GM19452 (cell line): Measurements from ENCODE around the gene S100P.
"Not testable (repeated sequence)": the region's sequence is repeated elsewhere in the genome, so short reads cannot be mapped to it uniquely, and the experiment has no call there.

Source experiments
- ATAC-seq: cut with Tn5 transposase; IDR thresholded peaks from one replicate; pipeline ENCODE4 v1.9.1; 2021; ENCODE audit not compliant: unreplicated experiment

Gene S100P

GRCh38 chr4:6693231-6694176 lies at the start of gene S100P:
S100P (plus strand) TSS chr4:6693878; CDS start chr4:6693933, 55 bp downstream.
- ATAC-seq = no peak

- ATAC-seq = no peak
Measured at GRCh38 chr4:6644792-6645530, 48.7 kb upstream of the S100P start.

GRCh38 chr4:6647169-6647568 lies 46.5 kb upstream of the S100P start:
- no peak for ATAC-seq

DNA sequence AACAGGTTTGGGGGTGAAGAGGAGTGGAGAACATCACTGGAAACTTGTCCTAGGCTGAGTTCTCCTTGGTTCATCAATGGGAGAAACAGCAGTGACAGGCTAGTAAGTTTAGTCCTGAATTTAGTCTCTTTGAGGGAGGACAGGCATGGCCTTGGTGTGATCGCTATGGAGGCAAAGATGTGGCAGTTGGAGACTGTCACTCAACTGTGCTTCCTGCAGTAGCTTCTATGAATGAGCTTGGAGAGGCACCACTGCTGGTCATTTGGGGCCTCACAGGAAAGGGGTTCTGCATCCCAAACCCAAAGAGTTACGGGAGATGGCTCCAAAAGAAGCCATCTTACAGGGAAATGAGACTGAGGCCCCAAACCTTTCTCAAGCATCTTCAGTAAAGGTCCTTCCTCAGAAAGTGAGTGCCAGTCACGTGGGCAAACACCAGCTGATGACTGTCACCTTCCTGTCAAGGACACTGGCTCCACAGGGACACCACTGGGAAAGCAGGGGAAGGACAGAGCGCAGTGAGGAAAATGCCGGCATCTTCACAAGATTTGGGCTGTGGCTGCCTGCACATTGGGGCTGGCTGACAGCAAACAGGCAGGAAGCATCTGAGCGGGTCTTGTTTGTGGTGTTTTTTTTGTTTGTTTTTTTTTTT lies 46.0 kb upstream of the S100P start:
- no peak for ATAC-seq

GRCh38 chr4:6649216-6649615 lies 44.5 kb upstream of the S100P start:
- no peak for ATAC-seq

DNA sequence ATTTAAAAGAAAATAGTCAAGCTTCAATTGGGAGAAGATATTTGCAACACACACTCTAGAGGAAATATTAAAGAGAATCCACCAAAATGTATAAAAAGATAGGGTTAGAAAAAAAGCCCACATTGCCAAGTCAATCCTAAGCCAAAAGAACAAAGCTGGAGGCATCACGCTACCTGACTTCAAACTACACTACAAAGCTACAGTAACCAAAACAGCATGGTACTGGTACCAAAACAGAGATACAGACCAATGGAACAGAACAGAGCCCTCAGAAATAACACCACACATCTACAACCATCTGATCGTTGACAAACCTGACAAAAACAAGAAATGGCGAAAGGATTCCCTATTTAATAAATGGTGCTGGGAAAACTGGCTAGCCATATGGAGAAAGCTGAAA lies 39.5 kb upstream of the S100P start:
- not testable (repeated sequence) for ATAC-seq

GRCh38 chr4:6655291-6655690 lies 38.4 kb upstream of the S100P start:
- not testable (repeated sequence) for ATAC-seq

DNA sequence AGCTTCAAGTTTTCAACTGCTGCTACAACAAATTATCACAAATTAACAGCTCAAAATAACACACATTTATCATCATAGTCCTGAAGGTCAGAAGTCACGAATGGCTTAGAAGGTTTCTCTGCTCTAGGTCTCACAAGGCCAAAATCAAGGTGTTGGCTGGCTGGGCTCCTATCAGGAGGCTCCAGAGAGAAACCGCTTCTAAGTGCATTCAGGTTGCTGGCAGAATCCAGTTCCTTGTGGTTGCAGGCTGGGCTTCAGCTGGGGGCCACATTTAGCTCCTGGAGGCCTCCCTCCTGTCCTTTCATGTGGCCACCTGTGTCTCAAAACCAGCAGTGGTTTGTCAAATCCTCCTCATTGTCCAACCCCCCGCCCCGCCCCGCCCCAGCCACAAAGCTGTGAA lies 37.8 kb upstream of the S100P start:
- no peak for ATAC-seq

DNA sequence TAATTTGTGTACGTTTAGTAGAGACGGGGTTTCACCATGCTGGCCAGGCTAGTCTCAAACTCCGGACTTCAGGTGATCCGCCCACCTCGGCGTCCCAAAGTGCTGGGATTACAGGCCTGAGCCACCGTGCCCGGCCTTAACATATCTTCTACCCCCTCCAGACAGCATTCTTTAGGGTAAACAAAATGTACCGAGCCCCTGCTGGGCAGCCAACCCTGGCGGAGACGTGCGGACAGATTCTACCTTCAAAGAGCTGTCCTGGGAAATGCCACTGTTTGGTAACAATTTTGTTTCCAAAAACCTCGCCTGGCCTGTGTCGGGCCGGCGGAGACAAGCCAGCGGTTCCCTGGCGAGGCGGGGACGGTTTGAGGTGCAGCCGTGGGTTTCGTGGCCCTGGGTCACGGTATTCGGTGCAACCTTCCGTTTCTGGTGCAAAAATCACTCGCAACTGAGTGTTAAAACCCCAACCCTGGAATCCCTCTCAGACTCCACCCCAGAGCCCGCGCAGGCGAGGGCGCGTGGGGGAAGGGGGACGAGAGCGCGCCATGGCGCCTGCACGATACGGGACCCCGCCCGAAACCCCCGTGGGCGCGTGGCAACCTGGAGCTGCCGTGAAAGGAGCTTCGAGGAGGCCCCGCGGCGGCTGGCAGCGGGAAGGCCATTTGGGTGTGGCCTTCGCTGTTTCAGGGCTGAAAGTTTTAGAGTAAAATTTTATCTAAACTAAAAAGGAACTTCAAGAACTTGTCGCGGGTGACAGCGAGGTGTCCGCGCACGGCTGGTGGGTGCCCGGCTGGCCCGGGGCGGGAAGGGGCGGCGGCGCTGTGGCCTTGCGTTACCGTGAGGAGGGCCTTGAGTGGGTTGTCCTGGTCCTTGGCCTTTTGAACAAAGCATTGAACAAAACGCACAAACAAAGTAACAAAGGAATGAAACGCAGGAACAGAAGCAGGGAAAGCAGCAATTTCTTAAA lies 36.2 kb upstream of the S100P start:
- ATAC-seq = no peak

- ATAC-seq = no peak
Measured at GRCh38 chr4:6658209-6658595, 35.5 kb upstream of the S100P start.

GRCh38 chr4:6658597-6659075 lies 35.0 kb upstream of the S100P start:
- ATAC-seq = no peak

DNA sequence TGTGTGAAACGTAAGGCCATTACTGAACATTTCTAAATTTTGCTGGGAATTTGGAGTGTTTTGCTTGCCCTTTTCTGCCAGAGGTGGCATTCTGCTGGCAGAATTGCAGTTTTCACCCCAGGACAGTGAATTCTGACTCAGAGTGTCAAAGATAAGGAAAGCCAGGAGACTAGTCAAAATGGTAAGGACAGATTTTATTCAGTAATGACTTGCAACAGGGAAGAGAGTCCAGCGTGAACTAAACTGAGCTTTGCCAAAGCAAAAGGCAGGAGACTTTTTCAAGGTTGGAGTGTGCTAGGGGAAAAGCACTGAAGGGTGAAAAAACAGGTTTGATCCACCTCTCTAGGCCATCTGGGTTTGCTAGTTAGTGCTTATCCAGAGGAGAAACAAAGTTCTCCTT lies 33.8 kb upstream of the S100P start:
- no peak for ATAC-seq

GRCh38 chr4:6660430-6660829 lies 33.2 kb upstream of the S100P start:
- no peak for ATAC-seq

DNA sequence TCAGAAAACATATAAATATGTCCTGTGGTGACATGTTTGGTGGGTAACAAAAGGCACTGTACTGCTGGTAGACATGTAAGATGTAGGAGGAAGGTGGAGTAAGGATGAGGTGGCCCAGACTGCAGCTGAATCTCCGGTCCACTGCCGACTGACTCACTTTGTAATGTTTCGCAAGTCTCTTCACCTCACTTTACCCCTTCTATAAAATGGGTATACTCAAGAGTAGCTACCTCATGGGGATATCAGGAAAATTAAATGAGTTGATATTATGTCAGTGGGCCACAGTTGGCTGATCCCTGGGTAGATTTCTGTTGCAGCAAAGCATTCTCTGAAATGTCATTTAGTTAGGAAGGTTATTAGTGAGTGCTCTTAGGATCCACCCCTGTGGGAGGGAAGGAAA lies 31.1 kb upstream of the S100P start:
- no peak for ATAC-seq

DNA sequence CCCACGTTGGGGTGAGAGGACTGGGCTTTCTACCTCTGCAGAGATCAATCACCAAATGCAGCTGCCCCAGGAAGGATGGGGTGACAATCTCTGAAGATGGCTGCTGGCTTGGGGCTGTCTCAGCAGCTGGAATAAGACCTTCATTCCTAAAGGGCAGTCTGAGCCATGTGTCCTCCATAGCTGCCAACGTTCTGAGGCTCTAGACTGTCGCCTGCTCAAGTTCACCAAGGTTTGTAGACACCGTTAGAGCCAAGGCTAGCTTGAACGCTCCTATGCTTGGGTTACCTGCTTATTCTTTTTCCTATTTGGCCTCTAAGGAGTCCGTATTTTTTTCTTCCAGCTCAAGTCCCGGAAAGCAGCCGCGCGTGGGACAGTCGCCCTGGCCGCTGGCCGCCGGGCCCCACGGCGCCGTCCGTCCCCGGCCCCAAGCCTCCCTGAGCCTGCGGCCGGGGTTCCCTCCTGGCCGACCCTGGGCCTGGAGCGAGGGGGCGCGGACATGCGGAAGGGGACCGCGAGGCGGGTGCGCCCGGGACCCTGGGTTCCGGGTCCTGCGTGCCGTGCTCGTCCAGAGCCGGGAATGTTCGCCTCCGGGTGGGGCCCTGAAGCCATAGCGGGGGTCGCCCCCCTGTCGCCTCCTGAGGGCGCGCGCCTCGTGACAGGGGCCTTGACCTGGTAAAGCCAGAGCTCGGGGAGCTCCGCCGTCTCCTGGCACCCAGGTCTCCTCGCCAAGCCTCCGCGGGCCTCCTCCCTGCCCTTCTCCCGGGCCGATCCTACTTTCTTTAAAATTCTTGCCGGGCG lies 29.9 kb upstream of the S100P start:
- no peak for ATAC-seq

GRCh38 chr4:6665320-6665654 lies 28.4 kb upstream of the S100P start:
- no peak for ATAC-seq

DNA sequence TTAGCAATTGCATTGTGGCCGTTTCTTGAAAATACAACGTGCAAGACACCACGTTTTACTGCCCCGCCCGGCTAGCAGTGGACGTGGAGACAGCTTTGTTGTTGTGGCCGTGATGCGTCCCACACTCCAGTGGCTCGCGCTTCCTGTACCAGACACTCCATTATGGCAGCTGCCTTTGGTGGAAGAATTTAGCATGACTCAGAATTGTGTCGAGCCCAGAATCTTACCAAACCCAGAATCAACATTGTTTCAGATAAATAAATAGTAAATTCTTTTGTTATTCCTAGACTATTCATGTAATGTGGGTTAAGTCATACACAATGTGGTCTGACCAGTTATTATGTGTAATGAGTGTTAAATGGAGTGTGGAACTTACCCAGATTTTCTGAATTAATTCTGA lies 25.3 kb upstream of the S100P start:
- ATAC-seq = no peak

- no peak for ATAC-seq
Measured at GRCh38 chr4:6671648-6672047, 22.0 kb upstream of the S100P start.

DNA sequence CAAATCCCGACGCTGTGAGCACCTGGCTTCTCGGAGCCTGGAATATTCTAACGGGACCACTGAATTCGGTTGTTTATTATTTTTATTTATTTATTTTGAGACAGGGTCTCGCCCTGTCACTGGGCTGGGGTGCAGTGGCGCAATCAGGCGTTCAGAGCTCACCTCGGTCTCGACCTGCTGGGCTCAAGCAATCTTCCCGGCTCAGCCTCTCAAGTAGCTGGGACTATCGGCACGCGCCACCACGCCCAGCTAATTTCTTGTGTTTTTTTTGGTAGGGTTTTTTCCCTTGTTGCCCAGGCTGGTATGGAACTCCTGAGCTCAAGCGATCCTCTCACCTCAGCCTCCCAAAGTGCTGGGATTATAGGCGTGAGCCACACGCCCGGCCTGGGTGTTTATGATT lies 21.5 kb upstream of the S100P start:
- no peak for ATAC-seq
